GM12872 (cell line): ENCODE results near the gene BLACAT1.

Experiments
- CTCF ChIP-seq: IDR thresholded peaks from 3 replicates; pipeline ENCODE4 v1.5.1; 2011; ENCODE audit warnings: low read depth, mild to moderate bottlenecking, low read length, moderate library complexity; ENCODE audit not compliant: insufficient read depth

BLACAT1 gene

GRCh38 chr1:205473966-205474365, 18.1 kb upstream of the BLACAT1 start:
- no peak for TF ChIP-seq CTCF

- no peak for TF ChIP-seq CTCF
These were observed 17.6 kb upstream of the BLACAT1 start for GRCh38 chr1:205473475-205473874.

- TF ChIP-seq CTCF, result no peak
These were observed 17.0 kb upstream of the BLACAT1 start for GRCh38 chr1:205472737-205473441.

- no peak for TF ChIP-seq CTCF
These were observed 14.3 kb upstream of the BLACAT1 start for GRCh38 chr1:205470131-205470530.

GRCh38 chr1:205466595-205467220, 10.9 kb upstream of the BLACAT1 start:
- TF ChIP-seq CTCF, result no peak

GRCh38 chr1:205465392-205465791, 9.5 kb upstream of the BLACAT1 start:
- TF ChIP-seq CTCF, result no peak

GRCh38 chr1:205458777-205459566, 3.1 kb upstream of the BLACAT1 start:
- TF ChIP-seq CTCF, result no peak
